A673 (cell line): ENCODE data around the gene TRIM26. TPM values are rescaled to one million over a fixed set of nuclear protein-coding genes. Genes with fewer than 3 reads are reported as not detected.

ENCODE experiments used
- BruUV-seq: library from RNA; stranded (reverse); fragments of 400-500 nt; replicated peaks from 2 replicates; lab custom pipeline; 2021; lab: Mats Ljungman, UMichigan
- CTCF ChIA-PET: fragments of 300-600 bp; sonication (Branson Sonifier 250); formaldehyde crosslinking; loops from one replicate; lab custom pipeline; 2022; ENCODE audit warnings: antibody characterized with exemption; lab: Charles Lee
- POLR2A ChIA-PET: fragments of 300-600 bp; sonication (Branson Sonifier 250); formaldehyde crosslinking; loops from one replicate; lab custom pipeline; 2022; ENCODE audit warnings: antibody characterized with exemption; ENCODE audit not compliant: low non-redundant PET; lab: Charles Lee
- DNase-seq: peaks from one replicate; pipeline ENCODE4 v3.0.0-alpha.2; 2015; ENCODE audit warnings: low spot score
- H3K27ac ChIP-seq: fragments of 200-600 bp; sonication (generic); 2 replicates; pipeline ENCODE4 v1.5.1; 2016; ENCODE audit warnings: mixed run types, low read depth, mild to moderate bottlenecking, mixed read lengths, antibody characterized with exemption, low read length; ENCODE audit not compliant: poor library complexity, severe bottlenecking
- H3K27me3 ChIP-seq: fragments of 200-600 bp; sonication (generic); replicated peaks from 2 replicates; pipeline ENCODE4 v1.6.1; 2017; ENCODE audit warnings: mixed run types, low read depth, mild to moderate bottlenecking, mixed read lengths, antibody characterized with exemption, low read length; ENCODE audit not compliant: insufficient read depth, poor library complexity
- H3K36me3 ChIP-seq: fragments of 200-600 bp; sonication (generic); 2 replicates; pipeline ENCODE4 v1.6.1; 2016; ENCODE audit warnings: mixed run types, mild to moderate bottlenecking, mixed read lengths, antibody characterized with exemption, low read length; ENCODE audit not compliant: insufficient read depth, poor library complexity, severe bottlenecking
- H3K4me1 ChIP-seq: fragments of 200-600 bp; sonication (generic); 2 replicates; pipeline ENCODE4 v1.6.1; 2017; ENCODE audit warnings: mixed run types, mild to moderate bottlenecking, mixed read lengths, antibody characterized with exemption, low read length; ENCODE audit not compliant: insufficient read depth, poor library complexity, severe bottlenecking
- H3K4me3 ChIP-seq: fragments of 200-600 bp; sonication (generic); 2 replicates; pipeline ENCODE4 v1.5.1; 2016; ENCODE audit warnings: low read depth, mixed run types, mild to moderate bottlenecking, mixed read lengths, low read length; ENCODE audit not compliant: poor library complexity, severe bottlenecking
- H3K9me3 ChIP-seq: fragments of 200-600 bp; sonication (generic); 2 replicates; pipeline ENCODE4 v1.6.1; 2016; ENCODE audit warnings: mixed run types, low read depth, mild to moderate bottlenecking, mixed read lengths, antibody characterized with exemption, low read length; ENCODE audit not compliant: poor library complexity, severe bottlenecking
- EZH2 ChIP-seq: fragments of 200-600 bp; sonication (generic); IDR thresholded peaks from 2 replicates; pipeline ENCODE4 v1.6.1; 2017; ENCODE audit warnings: borderline replicate concordance, low read depth, mild to moderate bottlenecking, mixed read lengths, antibody characterized with exemption, low read length; ENCODE audit not compliant: poor library complexity, severe bottlenecking
- intact Hi-C: fragments of 100-400 bp; cut with micrococcal nuclease; formaldehyde crosslinking; loops from one replicate; pipeline ENCODE4 v1.10.0; 2022; ENCODE audit not compliant: unreplicated experiment
- total RNA-seq: library from RNA; stranded (reverse); gene quantifications from 2 replicates; pipeline ENCODE4 v1.2.3, GENCODE V29; 2021
- TF ChIP-seq, protein P1 (sequence below): fragments of 300-800, 200-600 bp; sonication (generic); conservative IDR thresholded peaks from 2 replicates; pipeline ENCODE4 v1.5.1; 2017; ENCODE audit warnings: low read depth, mild to moderate bottlenecking, antibody characterized with exemption, low read length, moderate library complexity, mixed read lengths

Gene TRIM26
- total RNA-seq, 1 experiment from 2014 or later = 41.3 TPM

DNA sequence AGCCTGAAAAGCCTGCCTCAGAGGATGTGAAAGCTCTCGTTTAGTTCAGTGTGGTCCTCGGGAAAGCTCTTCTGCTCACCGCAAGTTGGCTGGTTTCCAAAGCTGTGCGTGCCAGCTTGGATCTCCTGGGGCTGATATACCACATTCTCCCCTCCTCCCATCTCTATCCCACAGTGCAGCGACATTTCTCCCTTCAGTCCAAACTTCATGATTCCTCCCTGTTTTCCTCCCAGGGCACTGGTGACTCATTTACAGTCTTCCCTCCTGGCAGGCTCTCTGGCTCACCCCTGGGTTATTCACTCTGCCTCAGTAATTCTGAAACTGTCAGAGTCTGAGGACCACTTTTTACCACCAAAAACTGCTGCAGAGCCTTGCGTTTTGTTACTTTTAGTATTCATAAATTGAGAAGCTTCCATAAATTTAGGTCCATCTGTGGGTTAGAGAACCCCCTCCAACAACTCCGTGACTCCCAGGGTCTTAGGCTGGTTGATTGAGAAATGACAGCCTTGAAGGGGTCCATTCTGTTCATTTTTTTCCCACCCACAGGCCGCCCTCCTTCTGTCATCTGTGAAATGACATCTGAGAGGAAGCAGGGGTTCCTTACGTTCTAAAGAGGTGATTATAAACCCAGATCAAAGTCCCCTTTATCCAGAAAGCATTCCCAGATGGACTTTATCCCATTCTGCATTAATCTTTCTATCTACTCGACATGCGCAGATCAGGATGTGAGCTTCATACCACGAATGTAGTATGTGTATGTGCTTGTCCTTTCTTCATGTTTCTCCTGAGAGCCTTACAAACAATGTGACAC lies 58.3 kb downstream of the TRIM26 start:
- Histone ChIP-seq H3K36me3 (no peaks in the 10 kb centered on the region), H3K27me3 (no peaks in the 10 kb centered on the region), H3K4me3 (no peak overlapping the region), H3K27ac (no peak overlapping the region), H3K4me1 (peaks cover 16% of the 10 kb centered on the region), H3K9me3 (no peaks in the 10 kb centered on the region)
- TF ChIP-seq, protein P1, sequence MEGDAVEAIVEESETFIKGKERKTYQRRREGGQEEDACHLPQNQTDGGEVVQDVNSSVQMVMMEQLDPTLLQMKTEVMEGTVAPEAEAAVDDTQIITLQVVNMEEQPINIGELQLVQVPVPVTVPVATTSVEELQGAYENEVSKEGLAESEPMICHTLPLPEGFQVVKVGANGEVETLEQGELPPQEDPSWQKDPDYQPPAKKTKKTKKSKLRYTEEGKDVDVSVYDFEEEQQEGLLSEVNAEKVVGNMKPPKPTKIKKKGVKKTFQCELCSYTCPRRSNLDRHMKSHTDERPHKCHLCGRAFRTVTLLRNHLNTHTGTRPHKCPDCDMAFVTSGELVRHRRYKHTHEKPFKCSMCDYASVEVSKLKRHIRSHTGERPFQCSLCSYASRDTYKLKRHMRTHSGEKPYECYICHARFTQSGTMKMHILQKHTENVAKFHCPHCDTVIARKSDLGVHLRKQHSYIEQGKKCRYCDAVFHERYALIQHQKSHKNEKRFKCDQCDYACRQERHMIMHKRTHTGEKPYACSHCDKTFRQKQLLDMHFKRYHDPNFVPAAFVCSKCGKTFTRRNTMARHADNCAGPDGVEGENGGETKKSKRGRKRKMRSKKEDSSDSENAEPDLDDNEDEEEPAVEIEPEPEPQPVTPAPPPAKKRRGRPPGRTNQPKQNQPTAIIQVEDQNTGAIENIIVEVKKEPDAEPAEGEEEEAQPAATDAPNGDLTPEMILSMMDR = no peak
- no peak for TF ChIP-seq EZH2
- peak; percentile 82 for DNase-seq
- no TSS peak for BruUV-seq
- CTCF ChIA-PET = interaction anchor here (1.5 kb wide), 1 partner anchor 24 kb away, joined by 4 read pairs; no protein-coding TSS in a partner anchor
- intact Hi-C loops = no loop called here
- POLR2A ChIA-PET = no interaction called here

DNA sequence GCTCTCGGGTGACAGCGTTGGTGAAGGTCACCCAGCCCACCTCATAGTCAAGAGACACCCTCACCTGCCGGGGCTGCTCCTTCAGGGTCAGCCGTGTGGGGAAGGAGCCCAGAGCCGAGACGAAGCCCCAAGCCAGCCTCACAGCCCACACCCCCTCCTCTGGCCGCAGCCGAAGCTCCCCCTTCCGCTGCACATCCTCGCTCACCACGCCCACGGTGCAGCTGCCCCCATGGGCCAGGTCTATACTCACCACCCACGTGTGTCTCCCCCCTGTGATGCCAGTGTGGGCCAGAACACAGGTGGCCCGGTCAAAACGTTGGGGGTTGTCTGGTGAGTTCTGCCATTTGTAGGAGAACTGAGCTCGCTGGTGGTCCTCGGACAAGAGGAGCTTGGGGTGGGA lies 59.1 kb downstream of the TRIM26 start:
- Histone ChIP-seq H3K4me3 (no peak overlapping the region), H3K27me3 (no peaks in the 10 kb centered on the region), H3K27ac (no peak overlapping the region), H3K4me1 (peaks cover 16% of the 10 kb centered on the region), H3K36me3 (no peaks in the 10 kb centered on the region), H3K9me3 (no peaks in the 10 kb centered on the region)
- TF ChIP-seq, protein P1 = no peak
- intact Hi-C loops = no loop called here
- CTCF ChIA-PET = no interaction called here
- BruUV-seq = no TSS peak
- POLR2A ChIA-PET = no interaction called here
- DNase-seq = no peak

DNA sequence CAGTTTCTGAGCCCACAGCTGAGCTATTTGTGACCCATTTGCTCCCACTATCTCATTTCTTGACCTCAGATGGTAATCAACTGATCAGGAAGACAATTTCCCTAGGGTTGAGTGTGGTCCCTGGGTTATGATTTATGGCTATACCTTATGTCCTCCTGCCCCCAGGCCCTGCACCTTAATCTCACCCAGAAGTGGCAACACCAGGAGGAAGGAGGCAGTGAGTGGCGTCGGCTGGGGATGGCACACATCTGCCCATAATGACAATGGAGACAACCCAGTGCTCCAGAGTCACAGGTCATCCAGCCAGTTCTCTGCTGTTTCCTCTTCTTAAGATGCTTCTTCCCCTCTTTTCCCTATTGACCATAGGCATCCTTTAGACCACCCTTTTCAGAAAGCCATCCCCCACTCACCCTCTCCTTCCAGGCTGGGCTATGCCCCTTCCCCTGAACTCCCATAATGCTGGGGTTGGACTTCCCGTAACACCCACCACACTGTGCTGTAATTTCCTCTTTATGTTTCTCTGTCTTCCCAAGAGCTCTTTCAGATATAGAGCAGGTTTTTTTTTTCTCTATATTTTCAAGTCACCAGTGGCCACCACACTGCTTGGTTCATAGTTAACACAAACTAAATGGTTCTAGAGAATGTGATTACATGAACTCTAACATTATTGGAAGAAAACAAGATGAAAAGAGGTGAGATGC lies 60.1 kb downstream of the TRIM26 start:
- intact Hi-C loops = no loop called here
- Histone ChIP-seq H3K4me1 (peaks cover 16% of the 10 kb centered on the region), H3K4me3 (no peak overlapping the region), H3K27me3 (no peaks in the 10 kb centered on the region), H3K27ac (no peak overlapping the region), H3K36me3 (no peaks in the 10 kb centered on the region), H3K9me3 (no peaks in the 10 kb centered on the region)
- DNase-seq = no peak
- POLR2A ChIA-PET = no interaction called here
- no TSS peak for BruUV-seq
- CTCF ChIA-PET = interaction anchor here (0.6 kb wide), 1 partner anchor 50 kb away, joined by 5 read pairs; no protein-coding TSS in a partner anchor
- TF ChIP-seq, protein P1 = no peak
- TF ChIP-seq EZH2 = no peak
